HG02970 (cell line): ENCODE data around the gene ACOT7.

Experiments used
- ATAC-seq: cut with Tn5 transposase; IDR thresholded peaks from one replicate; pipeline ENCODE4 v1.9.1; 2021; ENCODE audit warnings: mild to moderate bottlenecking, moderate library complexity, moderate number of reproducible peaks; ENCODE audit not compliant: unreplicated experiment, low FRiP score

Gene ACOT7

GRCh38 chr1:6348511-6349191, 44.9 kb downstream of the ACOT7 start:
- ATAC-seq, result no peak

- ATAC-seq, result no peak
Measured at GRCh38 chr1:6347641-6348487, 45.7 kb downstream of the ACOT7 start.

GRCh38 chr1:6345460-6345859, 48.1 kb downstream of the ACOT7 start:
- no peak for ATAC-seq

DNA sequence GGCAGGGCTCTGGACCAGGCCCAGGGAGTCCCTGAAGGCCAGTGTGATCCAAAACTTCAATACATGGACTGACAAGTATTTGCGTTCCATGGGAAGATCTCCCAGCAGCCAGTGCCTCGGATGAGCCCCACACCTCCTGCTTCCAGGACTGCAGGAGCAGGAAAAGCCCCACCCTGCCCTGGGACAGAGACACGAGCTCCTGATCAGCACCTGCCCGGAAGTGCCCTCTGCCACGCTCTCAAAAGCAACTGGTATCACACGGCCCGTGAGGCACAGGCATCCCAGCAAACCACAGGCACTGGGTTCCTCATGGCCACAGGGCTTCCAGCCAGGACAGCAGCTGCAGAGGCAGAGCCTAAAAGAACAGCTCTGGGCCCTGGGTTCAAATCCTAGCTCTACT, 48.6 kb downstream of the ACOT7 start:
- no peak for ATAC-seq

DNA sequence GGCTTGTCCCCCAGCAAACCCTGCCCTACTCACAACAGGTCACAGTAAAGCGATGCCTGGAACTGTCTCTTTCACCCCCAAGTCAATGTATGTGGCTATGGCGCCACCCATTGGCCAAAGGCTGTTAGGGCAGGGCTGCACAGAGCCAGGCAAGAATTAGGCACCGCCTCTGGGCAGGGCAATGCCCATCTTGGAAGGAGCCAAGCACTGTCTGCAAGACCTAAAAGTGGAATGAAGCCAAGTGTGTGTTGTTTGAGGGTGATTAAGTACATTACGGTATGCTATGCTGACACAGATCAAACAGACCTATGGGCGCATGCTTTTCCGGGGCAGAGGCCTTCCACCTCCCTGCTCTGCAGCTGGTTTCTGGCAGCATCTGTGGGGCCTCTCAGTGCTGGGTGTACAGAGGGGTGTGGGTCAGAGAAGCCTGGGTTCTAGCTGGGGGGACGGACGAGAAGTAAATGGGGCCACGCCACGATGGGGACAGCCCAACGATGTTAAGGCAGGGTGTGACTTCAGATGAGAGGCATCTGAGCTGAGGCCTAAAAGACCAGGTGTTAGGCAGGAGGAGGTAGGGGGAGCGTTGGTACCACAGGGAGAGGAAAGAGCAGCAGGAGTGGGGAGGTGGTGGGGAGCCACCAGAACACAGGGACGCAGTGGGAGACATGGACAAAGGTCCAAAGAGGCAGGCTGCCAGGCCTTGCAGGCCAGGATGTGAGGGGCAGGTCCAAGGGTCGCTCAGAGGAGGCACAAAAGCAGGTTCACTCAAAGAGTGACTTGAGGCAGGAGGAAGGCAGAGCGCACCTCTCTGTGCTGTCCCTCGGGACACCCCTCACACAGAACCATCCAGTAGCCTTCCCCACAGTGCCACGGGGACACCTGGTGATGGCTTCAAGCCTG, 49.8 kb downstream of the ACOT7 start:
- ATAC-seq, result no peak

GRCh38 chr1:6342056-6342455, 51.5 kb downstream of the ACOT7 start:
- ATAC-seq, result no peak

- ATAC-seq, result no peak
Measured at GRCh38 chr1:6338695-6339094, 54.9 kb downstream of the ACOT7 start.

DNA sequence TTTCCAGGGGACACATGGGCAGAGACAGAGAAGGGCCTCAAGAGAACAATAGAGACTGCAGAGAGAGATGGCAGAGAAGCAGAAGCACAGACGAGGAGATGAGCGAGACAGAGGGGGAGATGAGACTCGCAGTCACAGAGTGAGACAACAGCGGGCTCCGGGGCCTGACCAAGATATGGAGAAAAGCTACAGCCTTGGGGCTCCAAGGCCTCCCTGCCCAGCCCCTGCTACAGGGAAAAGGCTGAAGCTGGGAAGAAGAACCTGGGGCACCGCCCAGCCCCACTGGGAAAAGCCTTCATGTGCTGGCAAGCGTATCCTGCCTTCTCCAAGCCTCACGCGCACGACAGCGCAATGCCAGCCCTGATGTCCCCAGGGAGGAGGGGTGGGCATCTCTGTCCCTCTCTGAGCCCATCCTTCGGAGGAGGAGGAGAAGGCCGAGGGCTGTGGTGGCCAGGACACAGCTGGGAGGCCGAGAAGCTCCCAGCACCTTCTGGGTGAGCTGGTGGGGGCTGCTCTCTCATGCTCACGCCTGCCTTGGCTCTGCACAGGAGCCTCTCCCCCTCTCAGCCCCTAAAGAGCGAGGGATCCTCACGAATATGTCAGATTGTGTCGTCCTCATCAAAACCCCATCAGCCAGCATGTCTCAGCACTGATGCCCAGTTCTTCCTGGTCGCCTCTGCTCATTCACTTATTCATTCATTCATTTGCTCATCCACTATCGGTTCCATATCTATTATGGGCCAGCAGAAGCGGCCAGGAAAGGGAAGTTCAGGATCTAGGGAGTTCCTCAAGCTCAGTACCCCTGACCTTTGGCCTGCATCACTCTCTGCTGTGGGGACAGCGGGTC, 56.6 kb downstream of the ACOT7 start:
- no peak for ATAC-seq

- no peak for ATAC-seq
Measured at GRCh38 chr1:6334261-6334993, 59.1 kb downstream of the ACOT7 start.

- no peak for ATAC-seq
Measured at GRCh38 chr1:6332821-6333220, 60.7 kb downstream of the ACOT7 start.

GRCh38 chr1:6331543-6332273, 61.9 kb downstream of the ACOT7 start:
- ATAC-seq, result no peak

DNA sequence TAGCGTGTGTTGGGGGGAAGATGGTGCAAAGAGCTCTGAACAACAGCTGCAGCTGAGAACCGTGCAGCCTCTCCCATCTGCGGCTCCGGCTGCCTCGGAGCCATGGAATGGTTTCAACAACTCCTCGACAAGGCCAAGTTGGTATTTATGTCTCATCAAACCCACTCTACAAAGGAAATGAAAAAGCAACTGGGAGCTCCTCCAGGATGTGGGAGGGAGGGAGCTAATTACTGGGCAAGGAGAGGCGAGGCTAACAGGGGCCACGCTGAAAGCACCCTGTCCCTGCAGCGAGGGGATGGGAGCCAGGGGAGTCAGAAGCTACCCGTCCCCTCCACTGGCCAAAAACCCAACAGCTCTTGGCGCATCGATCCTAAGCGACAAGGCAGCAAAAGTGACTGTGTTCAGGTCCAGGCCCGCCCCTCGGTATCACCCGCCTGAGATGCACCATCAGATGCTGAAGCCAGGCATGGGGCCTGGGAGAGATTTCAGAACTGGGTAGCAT, 63.1 kb downstream of the ACOT7 start:
- no peak for ATAC-seq

DNA sequence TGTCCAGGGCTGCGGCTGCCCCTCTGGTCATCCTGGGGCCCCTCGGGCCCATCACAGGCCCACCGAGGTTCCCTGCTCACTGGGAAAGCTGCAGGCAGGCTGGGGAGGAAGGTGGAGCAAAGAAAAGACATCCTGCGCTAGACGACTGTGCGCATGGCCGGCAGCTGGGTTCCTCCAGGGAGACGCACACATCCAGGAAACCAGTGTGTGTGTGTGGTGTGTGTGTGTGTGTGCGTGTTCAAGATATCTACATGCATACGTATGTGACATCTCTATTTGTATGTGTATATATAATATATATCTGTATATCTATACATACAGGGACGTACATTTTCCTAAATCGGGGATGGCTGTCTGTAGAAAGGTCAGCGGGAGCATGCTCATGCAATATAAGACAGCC, 63.7 kb downstream of the ACOT7 start:
- ATAC-seq, result no peak

GRCh38 chr1:6329396-6329795, 64.2 kb downstream of the ACOT7 start:
- no peak for ATAC-seq

DNA sequence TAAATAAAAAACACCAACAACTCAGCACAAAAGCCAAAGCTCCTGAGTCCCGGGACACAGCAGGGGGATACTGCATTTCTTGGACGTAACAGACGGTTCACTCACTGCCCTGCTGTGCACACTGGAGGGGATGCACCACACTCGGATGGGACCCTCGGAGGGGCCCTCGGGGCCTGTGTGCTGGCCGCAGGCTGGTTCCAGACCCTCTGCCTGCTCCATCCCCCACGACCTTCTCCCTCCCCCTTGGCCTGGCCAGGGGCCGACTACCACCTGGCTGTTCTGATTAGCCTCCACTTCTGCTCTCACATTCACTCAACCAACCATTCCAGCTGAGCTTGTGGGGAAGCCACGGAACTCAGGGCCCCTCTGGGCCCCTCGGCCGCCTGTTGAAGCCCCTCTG, 64.9 kb downstream of the ACOT7 start:
- ATAC-seq, result no peak

DNA sequence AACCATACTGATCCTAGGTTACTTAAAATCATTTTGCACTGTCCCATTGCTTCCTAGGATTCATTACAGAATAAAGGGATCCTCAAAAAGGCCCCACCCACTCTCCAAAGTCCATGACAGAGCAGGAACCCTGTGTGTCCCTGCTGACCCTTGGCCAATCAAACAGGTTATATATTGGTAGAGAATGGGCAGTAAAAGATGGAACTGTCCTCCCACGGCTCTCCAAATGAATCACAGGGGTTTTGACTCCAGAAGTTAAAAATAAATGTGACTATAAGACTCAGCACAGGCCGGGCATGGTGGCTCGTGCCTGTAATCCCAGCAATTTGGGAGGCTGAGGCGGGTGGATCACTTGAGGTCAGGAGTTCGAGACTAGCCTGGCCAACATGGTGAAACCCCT, 65.5 kb downstream of the ACOT7 start:
- no peak for ATAC-seq

DNA sequence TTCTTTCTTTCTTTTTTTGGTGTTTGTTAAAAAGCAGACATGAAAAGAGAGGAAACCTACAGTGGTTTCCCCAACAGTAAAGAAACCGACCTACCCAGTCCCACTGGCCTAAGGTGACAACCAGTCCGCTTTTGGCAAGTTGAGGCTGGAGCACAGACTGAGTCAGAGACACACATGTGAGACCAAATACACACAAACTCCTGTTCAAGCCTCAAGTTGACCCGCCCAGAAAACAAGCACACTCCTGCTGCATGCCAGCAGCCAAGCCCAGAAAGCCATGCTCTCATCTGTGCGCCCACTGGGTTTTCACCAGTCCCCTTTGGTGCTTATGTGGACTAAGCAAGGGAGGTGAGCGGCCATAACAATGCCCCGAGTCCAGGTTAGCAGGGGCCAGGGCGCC, 68.1 kb downstream of the ACOT7 start:
- ATAC-seq, result no peak

DNA sequence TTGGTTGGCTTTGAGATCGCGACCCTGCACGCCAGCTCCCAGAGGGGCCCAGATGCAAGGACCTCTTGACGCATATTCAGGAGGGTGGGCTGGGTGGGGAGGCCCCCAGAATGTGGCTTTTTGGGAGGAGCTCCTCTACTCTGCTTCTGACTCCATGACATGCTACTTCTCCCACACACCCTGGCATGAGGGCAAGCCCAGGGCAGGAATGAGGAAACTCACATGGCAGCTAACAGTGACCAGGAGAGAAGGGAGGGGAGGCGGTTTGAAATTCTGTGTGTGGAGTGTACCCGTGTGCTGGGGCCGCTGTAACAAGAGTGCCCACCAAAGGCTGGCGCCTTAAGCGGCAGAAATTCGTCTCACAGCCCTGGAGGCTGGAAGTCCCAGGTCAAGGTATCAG, 71.4 kb downstream of the ACOT7 start:
- no peak for ATAC-seq

GRCh38 chr1:6321205-6321604, 72.4 kb downstream of the ACOT7 start:
- ATAC-seq, result no peak
